Hepatocyte (in vitro differentiated cells): ENCODE data around the gene CIAO2B.

Experiments used
- EZH2 ChIP-seq: fragments of 200-600 bp; sonication (generic); IDR thresholded peaks from 2 replicates; pipeline ENCODE4 v1.6.1; 2016; ENCODE audit warnings: antibody characterized with exemption, mild to moderate bottlenecking, borderline replicate concordance
- EZH2phosphoT487 ChIP-seq: fragments of 200-600 bp; sonication (generic); IDR thresholded peaks from one replicate; pipeline ENCODE4 v1.6.1; 2018; ENCODE audit warnings: antibody characterized with exemption, mild to moderate bottlenecking, low read depth, moderate library complexity; ENCODE audit not compliant: unreplicated experiment, severe bottlenecking
- TF ChIP-seq, protein P1 (sequence below): fragments of 200-600 bp; sonication (generic); IDR thresholded peaks from 2 replicates; pipeline ENCODE4 v1.5.1; 2016; ENCODE audit warnings: antibody characterized with exemption, mild to moderate bottlenecking; ENCODE audit not compliant: poor library complexity

GRCh38 chr16:66903544-66904427 lies 30.4 kb downstream of the CIAO2B start:
- TF ChIP-seq, protein P1, sequence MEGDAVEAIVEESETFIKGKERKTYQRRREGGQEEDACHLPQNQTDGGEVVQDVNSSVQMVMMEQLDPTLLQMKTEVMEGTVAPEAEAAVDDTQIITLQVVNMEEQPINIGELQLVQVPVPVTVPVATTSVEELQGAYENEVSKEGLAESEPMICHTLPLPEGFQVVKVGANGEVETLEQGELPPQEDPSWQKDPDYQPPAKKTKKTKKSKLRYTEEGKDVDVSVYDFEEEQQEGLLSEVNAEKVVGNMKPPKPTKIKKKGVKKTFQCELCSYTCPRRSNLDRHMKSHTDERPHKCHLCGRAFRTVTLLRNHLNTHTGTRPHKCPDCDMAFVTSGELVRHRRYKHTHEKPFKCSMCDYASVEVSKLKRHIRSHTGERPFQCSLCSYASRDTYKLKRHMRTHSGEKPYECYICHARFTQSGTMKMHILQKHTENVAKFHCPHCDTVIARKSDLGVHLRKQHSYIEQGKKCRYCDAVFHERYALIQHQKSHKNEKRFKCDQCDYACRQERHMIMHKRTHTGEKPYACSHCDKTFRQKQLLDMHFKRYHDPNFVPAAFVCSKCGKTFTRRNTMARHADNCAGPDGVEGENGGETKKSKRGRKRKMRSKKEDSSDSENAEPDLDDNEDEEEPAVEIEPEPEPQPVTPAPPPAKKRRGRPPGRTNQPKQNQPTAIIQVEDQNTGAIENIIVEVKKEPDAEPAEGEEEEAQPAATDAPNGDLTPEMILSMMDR: no peak
- TF ChIP-seq EZH2 (no peak), EZH2phosphoT487 (no peak)
